SK-N-SH (cell line): ENCODE data around the gene PRKCH. TPM values are rescaled to one million over a fixed set of nuclear protein-coding genes. Genes with fewer than 3 reads are reported as not detected.

Experiments used
- CTCF ChIA-PET: fragments of 300-600, 350-600 bp; formaldehyde crosslinking; extraction: SDS; loops from one replicate; lab custom pipeline; 2021; lab: Yijun Ruan, JAX
- POLR2A ChIA-PET: fragments of 350-600 bp; sonication (Branson Sonifier 250); formaldehyde crosslinking; extraction: SDS; loops from one replicate; lab custom pipeline; 2020; ENCODE audit warnings: antibody characterized with exemption, inconsistent platforms; lab: Yijun Ruan, JAX
- DNase-seq: peaks from one replicate; pipeline ENCODE4 v3.0.0; 2012
- H2AFZ ChIP-seq: fragments of 200-600 bp; sonication (generic); 2 replicates; pipeline ENCODE4 v1.8.1; 2016; ENCODE audit warnings: antibody characterized with exemption, mild to moderate bottlenecking, low read depth
- H3F3A ChIP-seq: fragments of 200-600 bp; sonication (generic); replicated peaks from 2 replicates; pipeline ENCODE3; 2016; ENCODE audit warnings: antibody characterized with exemption, mild to moderate bottlenecking; ENCODE audit not compliant: insufficient read depth
- H3K27ac ChIP-seq, 2 experiments: fragments of 200-500 bp in 1 of 2; fragments of 200-600 bp in 1 of 2; sonication (Bioruptor generic) in 1 of 2; sonication (generic), shearing (Covaris generic) in 1 of 2; 2 replicates each; pipeline versions ENCODE4 v1.5.1 to v1.6.1; 2014 to 2016; ENCODE audit warnings: low read depth in 2 of 2, inconsistent platforms in 1 of 2, low read length in 1 of 2, mild to moderate bottlenecking in 1 of 2, mixed read lengths in 1 of 2
- H3K27me3 ChIP-seq: fragments of 200-600 bp; sonication (generic), shearing (Covaris generic); 2 replicates; pipeline ENCODE4 v1.6.1; 2016; ENCODE audit warnings: mixed run types; ENCODE audit not compliant: insufficient read depth
- H3K36me3 ChIP-seq, 2 experiments: fragments of 200-500 bp in 1 of 2; fragments of 200-600 bp in 1 of 2; sonication (Bioruptor generic) in 1 of 2; sonication (generic) in 1 of 2; replicated peaks in 1 of 2; 2 replicates each; pipeline versions ENCODE3 to v1.5.1; 2014 to 2016; ENCODE audit warnings: low read length in 1 of 2, mild to moderate bottlenecking in 1 of 2; ENCODE audit not compliant: insufficient read depth in 2 of 2, control insufficient read depth in 1 of 2
- H3K4me1 ChIP-seq, 2 experiments: fragments of 200-500 bp in 1 of 2; fragments of 200-600 bp in 1 of 2; sonication (Bioruptor generic) in 1 of 2; sonication (generic), shearing (Covaris generic) in 1 of 2; 2 replicates each; pipeline versions ENCODE4 v1.5.1 to v1.6.1; 2014 to 2016; ENCODE audit warnings: low read depth in 1 of 2, low read length in 1 of 2, mixed run types in 1 of 2; ENCODE audit not compliant: insufficient read depth in 2 of 2, control insufficient read depth in 1 of 2
- H3K4me2 ChIP-seq: fragments of 200-600 bp; sonication (generic), shearing (Covaris generic); 2 replicates; pipeline ENCODE4 v1.6.1; 2017; ENCODE audit warnings: mixed run types
- H3K4me3 ChIP-seq, 2 experiments: fragments of 200-500 bp in 1 of 2; fragments of 200-600 bp in 1 of 2; sonication (Bioruptor generic) in 1 of 2; sonication (generic), shearing (Covaris generic) in 1 of 2; 2 replicates each; pipeline versions ENCODE4 v1.5.1 to v1.8.1; 2014 to 2016; ENCODE audit warnings: low read depth in 2 of 2, inconsistent platforms in 1 of 2, low read length in 1 of 2, mild to moderate bottlenecking in 1 of 2, mixed read lengths in 1 of 2, moderate library complexity in 1 of 2
- H3K79me2 ChIP-seq: fragments of 200-600 bp; sonication (generic); 2 replicates; pipeline ENCODE4 v1.8.1; 2017; ENCODE audit warnings: mild to moderate bottlenecking; ENCODE audit not compliant: insufficient read depth
- H3K9ac ChIP-seq: fragments of 200-600 bp; sonication (generic); 2 replicates; pipeline ENCODE4 v1.6.1; 2017; ENCODE audit warnings: mixed run types
- H3K9me2 ChIP-seq: fragments of 200-600 bp; sonication (generic); 2 replicates; pipeline ENCODE4 v1.6.1; 2017; ENCODE audit warnings: mixed run types
- H3K9me3 ChIP-seq: fragments of 200-600 bp; sonication (generic); 2 replicates; pipeline ENCODE4 v1.6.1; 2017; ENCODE audit warnings: mixed run types, mild to moderate bottlenecking, moderate library complexity
- H4K20me1 ChIP-seq: fragments of 200-600 bp; sonication (generic); 2 replicates; pipeline ENCODE4 v1.6.1; 2017; ENCODE audit warnings: mild to moderate bottlenecking, mixed run types; ENCODE audit not compliant: insufficient read depth
- FOSL2 ChIP-seq: IDR thresholded peaks from 2 replicates; pipeline ENCODE4 v1.4.0; 2012; ENCODE audit warnings: low read depth, mild to moderate bottlenecking, moderate library complexity, borderline replicate concordance
- GATA2 ChIP-seq: sonication (generic); formaldehyde crosslinking; IDR thresholded peaks from 2 replicates; pipeline ENCODE4 v1.5.0; 2020; ENCODE audit warnings: mild to moderate bottlenecking, missing genetic modification reagents
- IRF3 ChIP-seq: fragments of 150-350 bp; IDR thresholded peaks from 2 replicates; pipeline ENCODE4 v1.6.1; 2016; ENCODE audit warnings: mild to moderate bottlenecking, low read depth, low read length
- JUND ChIP-seq: IDR thresholded peaks from 2 replicates; pipeline ENCODE4 v1.4.0; 2012
- NRF1 ChIP-seq: IDR thresholded peaks from 2 replicates; pipeline ENCODE4 v1.6.1; 2012; ENCODE audit warnings: low read depth, mild to moderate bottlenecking, low read length
- PBX3 ChIP-seq: IDR thresholded peaks from 2 replicates; pipeline ENCODE4; 2012
- POLR2AphosphoS5 ChIP-seq: IDR thresholded peaks from 2 replicates; pipeline ENCODE4 v1.6.1; 2012; ENCODE audit warnings: low read depth, low read length
- RCOR1 ChIP-seq: fragments of 150-350 bp; IDR thresholded peaks from 2 replicates; pipeline ENCODE4 v1.6.1; 2017; ENCODE audit warnings: antibody characterized with exemption, low read length
- RXRA ChIP-seq: IDR thresholded peaks from 2 replicates; pipeline ENCODE4 v1.4.0; 2012; ENCODE audit warnings: low read depth, mild to moderate bottlenecking, borderline replicate concordance
- SIN3A ChIP-seq: IDR thresholded peaks from 2 replicates; pipeline ENCODE4 v1.6.1; 2012; ENCODE audit warnings: low read depth, mild to moderate bottlenecking, low read length, moderate library complexity, borderline replicate concordance
- SMC3 ChIP-seq: IDR thresholded peaks from 2 replicates; pipeline ENCODE4 v1.6.1; 2012; ENCODE audit warnings: low read depth, low read length, improper control_type of control experiment
- TAF1 ChIP-seq: IDR thresholded peaks from 2 replicates; pipeline ENCODE4 v1.6.1; 2012; ENCODE audit warnings: low read depth, mild to moderate bottlenecking, low read length, moderate library complexity, borderline replicate concordance
- TEAD4 ChIP-seq: IDR thresholded peaks from 2 replicates; pipeline ENCODE4 v1.4.0; 2012; ENCODE audit warnings: mild to moderate bottlenecking, borderline replicate concordance; ENCODE audit not compliant: insufficient read depth
- USF1 ChIP-seq: IDR thresholded peaks from 2 replicates; pipeline ENCODE4 v1.4.0; 2012; ENCODE audit warnings: low read depth, borderline replicate concordance
- USF2 ChIP-seq: fragments of 150-350 bp; IDR thresholded peaks from 2 replicates; pipeline ENCODE4 v1.6.1; 2017; ENCODE audit warnings: antibody characterized with exemption, low read length, low read depth, borderline replicate concordance
- YY1 ChIP-seq: IDR thresholded peaks from 2 replicates; pipeline ENCODE4 v1.4.0; 2012; ENCODE audit warnings: low read depth, mild to moderate bottlenecking
- ZBTB33 ChIP-seq: IDR thresholded peaks from 2 replicates; pipeline ENCODE4 v1.4.0; 2012; ENCODE audit warnings: low read depth, borderline replicate concordance
- WGBS: methylation state at CpG from one replicate; pipeline ENCODE4 v1.1.6; 2017; ENCODE audit warnings: low lambda C conversion rate; 5-methylcytosine and 5-hydroxymethylcytosine counted together
- polyA plus RNA-seq, 3 experiments: library from polyadenylated mRNA; depleted of rRNA; stranded (reverse); fragments of >200 nt; gene quantifications; 2 replicates each; pipeline ENCODE4 v1.2.3, GENCODE V29; 2012

PRKCH gene
- polyA plus RNA-seq, 1 of the 3 experiments (the other 2 are of a cell fraction) = 4.2 TPM

GRCh38 chr14:61398221-61398620 is 76.8 kb downstream of the PRKCH start:
- H3K27ac ChIP-seq = no peak overlapping the region
- H3K4me2 ChIP-seq = no peak overlapping the region
- no peak overlapping the region for H2AFZ ChIP-seq
- no peak overlapping the region for H3K4me3 ChIP-seq
- H3K9ac ChIP-seq = no peak overlapping the region
- H4K20me1 ChIP-seq = no peaks in the 10 kb centered on the region
- ChIA-PET CTCF (no interaction called here), POLR2A (no interaction called here)
- no peaks in the 10 kb centered on the region for H3K36me3 ChIP-seq
- TF ChIP-seq SIN3A (no peak), IRF3 (no peak), PBX3 (no peak), RCOR1 (no peak), GATA2 (no peak), RXRA (no peak), YY1 (no peak), POLR2AphosphoS5 (no peak), FOSL2 (no peak), TAF1 (no peak), SMC3 (no peak), JUND (no peak), ZBTB33 (no peak), TEAD4 (no peak), USF1 (no peak), USF2 (no peak), NRF1 (no peak)
- H3K79me2 ChIP-seq = no peaks in the 10 kb centered on the region
- no peaks in the 10 kb centered on the region; a peak in 1 of 4 replicates for H3K4me1 ChIP-seq
- 38% methylated on average over 2 of the region's 2 CpGs for WGBS
- H3F3A ChIP-seq = no peaks in the 10 kb centered on the region
- H3K9me2 ChIP-seq = no peaks in the 10 kb centered on the region
- no peaks in the 10 kb centered on the region for H3K9me3 ChIP-seq
- no peak for DNase-seq
- no peaks in the 10 kb centered on the region for H3K27me3 ChIP-seq
